GM20431 (cell line): Measurements from ENCODE around the gene LHPP.

Experiments
- in situ Hi-C: fragments of 300-500 bp; cut with MseI, MboI; formaldehyde crosslinking; loops from one replicate; pipeline ENCODE4 v1.15.0; 2020; ENCODE audit warnings: low sequenced_read_pairs; ENCODE audit not compliant: unreplicated experiment

Gene LHPP

DNA sequence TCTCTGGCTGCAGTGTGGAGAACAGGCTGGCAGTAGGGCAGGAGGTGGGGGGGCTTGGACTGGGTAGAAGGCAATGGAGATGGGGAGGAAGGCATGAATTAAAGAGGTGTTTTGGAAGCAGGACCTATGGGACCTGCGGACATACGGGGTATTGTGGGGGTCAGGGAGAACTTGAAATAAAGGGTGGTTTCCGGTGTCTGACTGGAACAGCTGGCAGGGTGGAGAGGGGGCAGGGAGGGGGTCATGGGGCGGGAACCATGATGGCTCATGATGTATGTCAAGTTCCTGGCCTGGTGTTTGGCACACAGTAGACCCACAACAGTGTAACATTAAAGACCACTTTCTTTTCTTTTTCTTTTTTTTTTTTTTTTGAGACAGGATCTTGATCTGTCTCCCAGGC is 5.5 kb downstream of the LHPP start:
- in situ Hi-C loops, result no loop called here

DNA sequence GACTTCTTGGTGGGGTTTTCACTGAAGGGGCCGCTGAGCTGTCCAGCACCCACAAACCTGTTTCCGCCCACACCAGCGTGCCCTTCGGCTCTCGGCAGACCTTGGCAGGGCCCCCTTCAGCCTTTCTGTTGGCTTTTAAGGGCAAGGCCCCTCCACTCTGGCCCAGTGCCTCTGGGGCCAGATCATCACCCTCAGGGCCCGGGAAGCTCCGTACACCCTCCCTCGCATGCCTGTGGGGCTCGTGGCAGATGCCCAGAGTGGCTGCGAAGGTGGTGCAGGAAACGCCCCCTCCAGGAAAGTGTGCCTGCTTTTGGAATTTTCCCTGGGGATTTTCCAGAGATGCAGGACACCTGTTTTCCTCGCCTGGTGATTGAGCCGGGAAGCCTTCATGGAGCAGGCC is 7.0 kb downstream of the LHPP start:
- in situ Hi-C loops, result no loop called here

DNA sequence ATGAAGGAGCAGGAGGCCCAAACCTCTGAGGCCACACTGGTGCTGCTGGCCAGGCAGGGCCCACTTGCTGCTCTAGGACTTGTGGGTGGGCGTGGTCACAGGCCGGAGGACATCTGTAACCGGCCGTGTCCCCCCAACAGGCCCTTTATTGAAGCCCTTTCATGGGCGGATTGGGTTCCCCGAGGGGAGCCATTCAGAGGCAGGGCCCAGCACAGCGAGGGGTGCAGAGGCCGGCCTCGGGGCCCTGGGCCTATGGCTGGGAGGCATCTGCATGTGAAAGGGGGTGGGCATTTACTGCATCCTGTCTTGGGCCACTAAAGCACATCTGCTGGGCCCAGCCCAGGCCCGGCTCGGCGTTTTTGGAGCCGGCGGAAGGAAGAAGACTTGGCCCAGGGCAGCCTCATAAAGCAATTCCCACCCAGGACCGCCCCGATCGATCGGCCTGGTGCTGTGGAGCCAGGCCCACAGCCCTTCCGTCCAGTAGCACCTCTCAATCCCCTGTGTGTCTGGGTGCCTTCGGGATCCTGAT is 8.4 kb downstream of the LHPP start:
- in situ Hi-C loops, result no loop called here

DNA sequence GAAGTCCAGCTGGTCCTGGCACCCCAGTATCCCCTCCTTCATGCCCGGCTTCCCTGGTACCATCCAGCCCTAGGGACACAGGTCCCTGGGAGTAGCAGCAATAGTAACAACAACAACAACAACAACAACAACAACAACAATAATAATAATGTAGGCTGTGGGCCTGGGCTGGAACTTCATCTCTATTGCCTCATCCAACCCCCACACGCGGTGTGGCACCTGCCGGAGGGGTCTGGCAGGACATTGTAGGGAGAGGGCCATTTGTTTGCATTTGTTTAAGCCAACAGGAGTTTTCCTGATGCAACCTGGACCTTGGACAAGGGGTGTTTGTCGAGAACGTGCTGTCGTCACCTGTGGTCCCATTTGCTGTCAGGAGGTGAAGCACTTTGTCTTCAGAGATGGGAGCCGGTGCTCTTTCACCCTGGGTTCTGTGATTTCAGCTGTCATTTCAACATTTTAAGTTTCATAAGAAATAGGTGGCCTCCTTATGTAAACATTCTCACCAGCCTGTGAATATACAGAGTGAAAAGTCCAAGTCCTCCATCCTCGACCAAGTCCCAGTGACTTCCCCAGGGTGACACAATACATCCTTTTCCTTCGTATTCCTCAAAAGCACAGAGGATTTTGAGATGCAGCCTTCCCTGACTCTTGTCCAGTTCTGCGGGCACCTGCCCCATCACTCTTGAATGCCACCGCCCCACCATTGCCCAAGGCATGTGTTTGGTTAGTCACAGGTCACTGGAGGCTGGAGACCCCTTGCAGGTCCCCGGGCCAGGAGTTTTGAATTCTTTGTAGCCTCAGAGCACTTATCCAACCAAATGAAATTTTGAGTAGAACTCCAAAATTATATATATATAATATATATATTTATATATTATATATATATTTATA is 9.2 kb downstream of the LHPP start:
- in situ Hi-C loops, result no loop called here

DNA sequence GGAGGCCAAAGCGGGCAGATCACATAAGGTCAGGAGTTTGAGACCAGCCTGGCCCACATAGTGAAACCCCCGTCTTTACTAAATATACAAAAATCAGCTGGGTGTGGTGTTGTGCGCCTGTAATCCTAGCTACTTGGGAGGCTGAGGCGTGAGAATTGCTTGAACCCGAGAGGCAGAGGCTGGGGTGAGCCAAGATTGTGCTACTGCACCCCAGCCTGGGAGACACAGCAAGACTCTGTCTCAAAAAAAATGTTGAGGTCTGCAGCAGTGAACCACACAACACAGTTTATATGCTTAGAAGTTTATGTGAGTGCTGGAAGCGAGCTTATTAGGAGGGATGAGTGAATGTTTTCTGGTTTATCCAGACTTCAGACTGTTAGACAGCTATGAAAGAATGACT is 10.4 kb downstream of the LHPP start:
- in situ Hi-C loops, result no loop called here

DNA sequence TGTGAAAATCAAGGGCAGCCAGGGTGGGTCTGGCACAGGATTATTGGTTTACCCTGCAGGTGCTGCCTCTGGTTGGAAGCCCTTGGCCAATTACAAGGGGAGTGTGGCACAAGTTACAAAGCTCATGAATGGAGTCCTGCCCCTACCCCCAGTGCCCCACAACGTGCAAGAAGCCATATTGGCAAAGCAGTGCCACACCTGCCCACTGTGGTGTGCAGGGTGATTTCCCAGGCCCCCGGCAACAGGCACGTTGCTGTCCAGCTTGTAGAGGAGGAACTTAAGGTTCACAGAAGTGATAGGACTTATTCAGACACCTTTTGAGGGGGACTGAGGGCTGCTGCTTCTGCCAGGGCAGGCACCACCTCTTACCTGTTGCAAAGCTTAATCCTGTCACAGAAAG is 11.4 kb downstream of the LHPP start:
- in situ Hi-C loops, result no loop called here

DNA sequence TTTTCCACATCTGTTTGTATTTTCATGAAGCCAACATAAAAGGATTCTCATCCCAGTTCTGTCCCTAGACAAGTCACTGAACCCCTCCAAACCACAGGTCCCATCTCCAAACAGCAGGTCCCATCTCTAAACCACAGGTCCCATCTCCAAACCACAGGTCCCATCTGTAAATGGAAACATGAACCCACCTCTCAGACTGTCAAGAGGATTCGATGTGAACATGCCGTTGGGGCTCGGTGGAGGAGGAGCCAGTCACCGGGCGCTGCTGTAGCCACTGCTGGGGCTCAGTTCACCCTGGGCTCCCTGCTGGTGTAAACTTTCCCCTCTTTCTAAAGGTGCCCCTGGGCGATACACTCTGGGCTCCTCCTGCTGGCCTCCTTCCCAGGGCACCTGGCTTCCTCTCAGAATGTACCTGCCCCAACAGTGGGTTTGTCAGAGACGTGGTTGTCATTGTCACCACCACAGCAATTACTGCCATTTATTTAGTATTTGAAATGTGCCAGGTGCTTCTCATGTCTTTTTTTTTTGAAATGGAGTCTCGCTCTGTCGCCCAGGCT is 13.0 kb downstream of the LHPP start:
- in situ Hi-C loops, result no loop called here

DNA sequence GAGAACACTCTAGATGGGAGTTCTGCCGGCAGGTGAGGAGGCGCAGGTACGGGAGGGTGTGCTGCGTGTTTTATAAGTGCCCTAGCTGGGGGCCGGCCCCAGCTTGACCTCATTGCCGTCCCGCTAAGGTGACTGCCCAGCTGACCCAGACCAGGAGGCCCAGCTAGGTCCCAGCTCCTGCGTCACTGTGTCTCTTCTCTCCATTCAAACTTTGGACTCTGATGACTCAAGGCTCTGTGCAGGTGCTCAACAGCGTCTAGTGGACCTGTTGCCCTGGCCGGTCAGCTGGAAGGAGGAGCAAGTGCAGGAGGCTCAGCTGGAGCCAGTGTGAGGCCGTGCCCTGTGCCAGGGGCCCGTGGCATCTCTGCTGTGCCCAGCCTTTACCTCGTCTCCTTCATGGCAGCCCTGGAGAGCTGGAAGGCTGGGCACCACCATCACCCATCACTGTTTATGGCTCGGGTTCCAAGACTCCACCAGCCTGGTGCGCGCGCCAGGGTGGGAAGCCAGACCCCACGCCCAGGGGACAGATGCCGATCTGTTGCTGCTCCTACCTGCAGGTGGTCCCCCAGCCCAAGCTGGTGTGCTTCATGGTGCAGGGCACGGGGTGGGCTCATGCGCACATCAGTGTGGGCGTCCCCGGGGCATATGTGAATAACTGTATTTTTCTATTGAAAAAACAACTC is 14.6 kb downstream of the LHPP start:
- in situ Hi-C loops, result no loop called here

DNA sequence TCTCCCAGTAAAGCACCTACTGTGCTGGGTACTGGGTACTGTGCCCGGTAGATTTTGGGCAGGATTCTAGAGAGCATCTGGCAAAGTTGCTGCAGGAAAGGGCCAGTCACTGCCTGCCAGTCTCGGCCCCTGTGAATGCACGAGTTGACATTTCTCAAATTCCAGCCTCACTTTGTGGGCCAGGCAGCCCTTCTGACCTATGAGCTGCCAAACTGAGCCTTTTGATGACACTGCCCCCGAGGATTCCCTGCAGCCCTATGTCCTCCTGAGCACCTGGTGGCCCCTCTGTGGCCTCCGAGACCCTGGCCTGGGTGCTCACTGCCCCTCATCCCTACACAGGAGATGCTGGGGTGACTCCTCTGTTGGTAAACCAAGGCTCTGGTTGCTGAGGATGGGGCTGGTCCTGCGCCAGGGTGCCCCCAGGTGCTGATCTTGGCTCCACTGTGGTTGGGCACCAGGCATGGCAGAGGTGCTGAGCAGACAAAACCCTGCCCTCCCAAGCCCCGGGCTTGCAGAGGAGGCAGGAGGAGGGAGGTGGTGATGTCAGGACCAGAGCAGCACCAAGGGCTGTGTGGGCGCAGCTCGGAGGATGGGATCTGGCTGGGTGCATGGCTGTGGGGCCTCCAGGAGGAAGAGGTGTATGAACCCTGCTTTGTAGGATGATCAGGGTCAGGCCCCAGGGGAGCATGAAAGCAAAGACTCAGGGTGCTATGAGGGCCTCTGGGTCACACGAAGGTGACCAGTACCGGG is 16.2 kb downstream of the LHPP start:
- in situ Hi-C loops, result no loop called here

DNA sequence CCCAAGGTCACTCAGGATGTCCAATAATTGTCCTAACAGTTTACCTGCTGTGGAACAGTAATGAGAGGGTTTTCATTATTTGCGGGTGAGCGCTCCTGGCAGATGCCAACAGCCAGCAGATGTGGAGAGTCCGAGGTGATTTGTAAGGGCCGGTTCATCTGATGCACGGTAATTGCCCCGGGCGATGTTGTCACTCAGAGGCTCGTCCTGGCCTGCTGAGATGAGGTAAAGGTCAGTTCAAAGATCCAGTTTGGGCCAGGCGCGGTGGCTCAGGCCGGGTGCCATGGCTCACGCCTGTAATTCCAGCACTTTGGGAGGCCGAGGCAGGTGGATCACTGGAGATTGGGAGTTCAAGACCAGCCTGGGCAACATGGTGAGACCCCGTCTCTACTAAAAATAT is 16.9 kb downstream of the LHPP start:
- in situ Hi-C loops, result no loop called here

DNA sequence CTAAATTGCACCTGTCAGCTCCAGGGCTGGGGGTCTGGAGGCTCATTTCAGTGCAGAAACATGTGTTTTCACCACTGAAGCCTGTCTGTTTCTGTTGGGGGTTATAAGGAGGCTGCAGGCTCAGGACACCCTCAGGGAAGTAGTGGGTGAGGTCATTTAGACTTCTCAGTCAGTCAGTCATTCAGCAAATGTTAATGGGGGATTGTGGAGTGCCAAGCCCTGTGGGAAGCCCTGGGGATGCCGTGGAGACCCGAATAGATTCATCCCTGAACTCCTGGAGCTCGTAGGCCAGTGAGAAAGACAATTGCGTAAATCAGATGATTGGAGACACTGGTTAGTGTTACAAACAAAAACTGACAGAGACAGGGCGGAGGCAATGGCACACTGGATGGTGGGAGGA is 19.2 kb downstream of the LHPP start:
- in situ Hi-C loops, result no loop called here

DNA sequence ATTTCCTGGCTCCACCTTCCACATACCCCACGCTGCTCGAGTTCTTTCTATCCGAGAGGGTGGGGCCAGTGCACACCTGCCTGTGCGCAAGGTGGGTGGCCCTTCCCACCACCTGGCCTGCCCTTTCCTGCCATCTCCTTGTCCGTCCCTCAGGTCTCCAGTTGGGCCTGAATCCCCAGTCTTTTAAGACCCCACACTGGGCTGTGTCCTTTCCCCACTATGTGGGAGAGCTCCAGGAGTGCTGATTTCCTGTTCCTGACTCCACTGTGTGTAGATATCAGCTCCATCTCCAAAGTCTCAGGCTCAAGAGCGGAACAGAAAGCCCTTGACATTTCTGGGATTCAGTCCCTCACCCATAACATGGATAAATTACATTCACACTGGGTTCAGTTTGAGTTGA is 20.1 kb downstream of the LHPP start:
- in situ Hi-C loops, result no loop called here

DNA sequence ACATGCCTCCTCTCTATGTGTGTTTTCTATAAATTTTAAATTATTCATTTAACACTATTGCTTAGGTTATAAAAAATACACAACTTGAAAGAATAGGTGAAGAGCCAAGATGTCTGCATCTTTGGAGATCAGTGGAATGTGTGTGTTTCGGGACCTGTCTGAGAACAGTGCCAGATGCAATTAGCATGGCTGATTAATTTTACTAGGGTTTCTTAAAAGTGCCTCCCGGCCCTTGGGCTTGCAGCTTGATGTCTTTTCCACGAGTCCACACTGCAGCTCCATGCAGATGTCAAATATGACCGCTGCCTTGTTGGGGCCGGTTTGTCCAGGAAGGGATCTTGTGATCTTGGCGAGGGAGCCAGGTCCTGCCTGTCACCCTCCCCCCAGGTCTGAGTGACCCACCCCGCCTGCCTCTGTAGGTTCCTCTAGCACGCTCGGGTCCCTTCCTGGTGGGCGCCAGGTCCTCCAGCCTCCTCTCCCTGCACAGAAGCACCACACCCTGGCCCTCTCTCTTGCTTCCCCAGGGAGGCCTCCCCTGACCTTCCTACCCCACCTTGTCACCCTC is 20.7 kb downstream of the LHPP start:
- in situ Hi-C loops, result no loop called here

DNA sequence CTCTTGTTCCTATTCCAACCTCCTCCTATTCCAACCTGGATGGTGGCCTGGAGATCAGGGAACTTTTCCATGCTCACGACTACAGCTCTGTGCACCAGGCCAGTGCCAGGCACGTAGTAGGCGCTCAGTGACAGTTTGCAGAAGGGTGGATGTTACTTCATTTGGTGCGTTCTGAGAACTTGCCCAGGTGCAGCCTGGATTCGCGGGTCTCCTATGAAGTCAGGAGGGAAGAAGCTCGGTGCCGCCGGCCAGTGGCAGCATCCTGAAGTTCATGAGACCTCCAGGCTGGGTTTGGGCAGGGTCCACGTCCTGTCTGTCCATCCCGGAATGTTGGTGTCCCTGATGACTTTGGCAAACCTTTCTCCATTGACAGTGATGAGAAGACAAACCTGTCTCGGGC is 21.3 kb downstream of the LHPP start:
- in situ Hi-C loops, result no loop called here

DNA sequence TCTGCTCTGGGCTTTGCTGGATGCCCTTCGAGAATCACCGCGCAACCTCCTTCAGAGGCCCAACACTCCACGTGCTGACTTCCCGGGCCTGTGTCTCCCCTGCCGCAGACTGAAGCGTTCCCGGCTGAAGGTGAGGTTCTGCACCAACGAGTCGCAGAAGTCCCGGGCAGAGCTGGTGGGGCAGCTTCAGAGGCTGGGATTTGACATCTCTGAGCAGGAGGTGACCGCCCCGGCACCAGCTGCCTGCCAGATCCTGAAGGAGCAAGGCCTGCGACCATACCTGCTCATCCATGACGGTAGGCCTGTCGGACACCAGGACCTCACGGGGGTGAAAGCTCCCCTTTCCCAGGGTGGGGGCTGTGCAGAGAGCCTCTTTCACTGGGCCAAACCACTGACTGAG is 22.4 kb downstream of the LHPP start:
- in situ Hi-C loops, result no loop called here

DNA sequence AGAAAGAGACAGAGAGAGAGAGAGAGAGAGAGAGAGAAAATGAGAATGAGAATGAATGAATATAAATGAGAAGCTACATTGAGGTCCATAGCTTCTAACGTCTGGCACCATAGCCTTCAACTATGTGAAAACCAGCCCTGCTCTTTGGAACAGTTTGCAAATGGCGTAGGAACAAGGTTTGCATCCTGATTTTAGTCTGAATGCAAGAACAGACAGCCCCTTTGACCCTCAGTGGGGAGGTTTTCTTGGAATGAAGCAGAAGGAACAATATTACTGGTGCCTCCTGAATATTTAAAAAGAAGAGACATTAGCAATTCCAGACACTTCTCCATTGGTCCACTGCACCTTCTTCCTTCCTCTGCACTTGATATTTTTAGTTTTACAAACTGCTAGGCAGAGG is 23.0 kb downstream of the LHPP start:
- in situ Hi-C loops, result no loop called here

DNA sequence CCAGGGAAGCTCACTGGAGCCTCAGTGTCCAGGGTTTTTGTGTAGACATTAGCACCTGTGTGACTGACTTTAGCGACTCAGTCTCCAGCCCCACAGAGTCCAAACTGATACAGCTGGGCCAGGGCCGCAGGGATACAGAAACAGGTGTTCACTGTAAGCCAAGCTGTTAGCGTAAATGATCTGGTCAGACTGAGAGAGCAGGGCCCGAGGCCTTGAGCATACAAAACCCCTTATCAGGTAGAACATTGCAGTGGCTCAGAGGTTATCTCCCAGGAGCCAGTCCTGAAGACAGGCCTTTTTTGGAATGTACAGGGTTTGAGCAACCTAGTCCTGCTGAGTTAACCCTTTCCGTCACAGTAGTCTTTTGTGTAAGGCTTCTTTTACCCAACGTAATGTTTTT is 25.0 kb downstream of the LHPP start:
- in situ Hi-C loops, result no loop called here

DNA sequence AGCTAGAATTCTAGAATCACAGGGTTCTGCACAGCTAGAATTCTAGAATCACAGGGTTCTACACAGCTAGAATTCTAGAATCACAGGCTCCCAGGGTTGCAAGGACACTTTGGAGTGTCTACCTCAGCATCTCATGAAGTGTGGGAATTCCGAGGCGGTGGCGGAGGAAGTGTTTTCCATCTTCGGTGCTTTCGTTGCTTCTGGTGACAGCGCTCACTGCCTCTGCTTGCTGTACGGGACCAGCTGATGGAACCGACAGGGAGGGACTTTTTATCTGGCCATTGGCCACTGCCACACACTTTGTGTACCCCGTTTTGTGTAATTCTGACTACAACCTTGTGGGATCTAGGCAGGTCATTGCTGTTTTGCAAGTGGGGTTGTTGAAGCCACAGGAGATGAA is 29.5 kb downstream of the LHPP start:
- in situ Hi-C loops, result no loop called here

DNA sequence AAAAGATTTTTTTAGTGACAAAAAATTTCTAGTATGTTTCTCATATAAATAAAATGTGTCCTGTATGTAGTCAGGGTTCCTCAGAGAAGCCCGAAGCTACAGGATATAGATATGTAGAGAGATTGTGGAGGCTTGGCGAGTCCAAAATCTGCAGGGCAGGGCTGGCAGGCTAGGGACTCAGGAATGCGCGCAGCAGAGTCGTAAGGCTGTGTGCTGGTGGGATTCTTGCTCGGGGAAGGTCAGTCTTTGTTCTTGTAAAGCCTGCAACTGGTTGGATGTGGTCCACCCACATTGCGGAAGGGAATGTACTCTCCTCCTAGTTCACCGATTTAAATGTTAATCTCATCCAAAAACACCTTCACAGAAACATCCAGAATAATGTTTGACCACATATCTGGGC is 30.6 kb downstream of the LHPP start:
- in situ Hi-C loops, result no loop called here

DNA sequence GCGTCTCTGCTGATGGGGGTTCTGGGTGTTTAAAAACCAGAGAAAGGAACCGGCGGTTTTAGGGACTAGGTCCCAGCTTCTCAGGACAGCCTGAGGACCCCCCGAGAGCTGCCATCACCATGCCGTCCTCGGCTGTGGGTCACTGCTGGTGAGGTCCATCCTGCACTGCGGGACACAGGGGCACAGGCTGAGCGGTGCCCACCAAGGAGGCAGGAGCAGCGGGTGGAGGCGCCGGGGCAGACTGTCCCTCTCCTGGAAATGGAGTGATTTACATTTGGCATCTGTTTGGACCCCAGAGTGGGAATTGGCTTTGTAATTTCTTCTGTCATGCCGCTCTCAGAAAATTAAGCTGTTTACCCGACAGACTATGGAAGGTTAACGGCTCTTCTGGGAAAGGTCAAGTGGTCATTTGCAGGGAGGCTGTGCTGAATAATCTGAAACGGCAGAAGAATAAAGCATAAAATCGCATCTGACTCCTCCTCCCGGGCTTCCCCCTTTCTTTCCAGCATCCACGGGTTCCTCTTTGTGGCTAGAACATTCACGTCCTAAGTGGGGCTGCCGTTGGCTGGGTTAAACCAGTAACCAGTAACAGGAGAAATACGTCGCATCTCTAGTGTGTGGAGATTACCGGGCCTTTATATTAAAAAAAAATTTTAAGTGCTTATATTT is 31.7 kb downstream of the LHPP start:
- in situ Hi-C loops, result no loop called here
